K562 (cell line): Measurements from ENCODE around the gene SLC30A3. TPM values are rescaled to one million over a fixed set of nuclear protein-coding genes. Genes with fewer than 3 reads are reported as not detected.

Source experiments
- HINFP ChIP-seq: fragments of 450-650 bp; conservative IDR thresholded peaks from 2 replicates; pipeline ENCODE4 v1.6.1; 2016; ENCODE audit warnings: missing genetic modification characterization, low read depth, mild to moderate bottlenecking, control low read depth, missing compliant biosample characterization
- NELFE ChIP-seq: IDR thresholded peaks from 2 replicates; pipeline ENCODE4 v1.6.1; 2011; ENCODE audit warnings: mild to moderate bottlenecking; ENCODE audit not compliant: insufficient read depth, insufficient read length
- PCBP2 ChIP-seq: fragments of 200-400 bp; formaldehyde crosslinking; IDR thresholded peaks from 2 replicates; pipeline ENCODE4 v1.6.1; 2018; ENCODE audit warnings: low read length, low read depth, mild to moderate bottlenecking, moderate library complexity; ENCODE audit not compliant: poor library complexity, severe bottlenecking
- RBM17 ChIP-seq: fragments of 200-400 bp; formaldehyde crosslinking; IDR thresholded peaks from 2 replicates; pipeline ENCODE4 v1.6.1; 2017; ENCODE audit warnings: low read depth, mild to moderate bottlenecking, low read length, borderline replicate concordance
- polyA plus RNA-seq, 8 experiments: library from polyadenylated mRNA; depleted of rRNA in 4 of 8; stranded (reverse) in 5 of 8; unstranded in 3 of 8; fragments of >200 nt; fragmentation: Nextera tagmentation in 2 of 8; fragmentation: Illumina TruSeq in 1 of 8; extraction: Ambion mirVana in 2 of 8; extraction: Trizol in 1 of 8; gene quantifications; 2 replicates each; pipeline versions ENCODE4 v1.2.1 to v1.2.3, GENCODE V29; 2011 to 2014; ENCODE audit warnings: inconsistent platforms in 1 of 8, missing spikeins in 1 of 8
- total RNA-seq, 7 experiments: library from RNA; depleted of rRNA in 6 of 7; stranded (reverse); fragments of >200 nt in 6 of 7; fragmentation: Illumina TruSeq in 2 of 7; extraction: Trizol in 2 of 7; gene quantifications; 2 replicates each; pipeline versions ENCODE4 v1.2.1 to v1.2.3, GENCODE V29; 2011 to 2021; ENCODE audit warnings: low replicate concordance in 1 of 7
- TF ChIP-seq, protein P1 (sequence below), 2 experiments: fragments of 450-650 bp; formaldehyde crosslinking in 1 of 2; IDR thresholded peaks; 2 replicates each; pipeline versions ENCODE4 v1.4.0 to v1.6.1; 2014 to 2020; ENCODE audit warnings: mild to moderate bottlenecking in 2 of 2, borderline replicate concordance in 1 of 2, low read depth in 1 of 2

The SLC30A3 gene
- total and polyA plus RNA-seq, 9 of the 15 experiments (the other 6 are each of a cell fraction or from before 2014, with no cell fraction given), result 0.03 to 2.7 (median 0.89) TPM; not detected in 1

DNA sequence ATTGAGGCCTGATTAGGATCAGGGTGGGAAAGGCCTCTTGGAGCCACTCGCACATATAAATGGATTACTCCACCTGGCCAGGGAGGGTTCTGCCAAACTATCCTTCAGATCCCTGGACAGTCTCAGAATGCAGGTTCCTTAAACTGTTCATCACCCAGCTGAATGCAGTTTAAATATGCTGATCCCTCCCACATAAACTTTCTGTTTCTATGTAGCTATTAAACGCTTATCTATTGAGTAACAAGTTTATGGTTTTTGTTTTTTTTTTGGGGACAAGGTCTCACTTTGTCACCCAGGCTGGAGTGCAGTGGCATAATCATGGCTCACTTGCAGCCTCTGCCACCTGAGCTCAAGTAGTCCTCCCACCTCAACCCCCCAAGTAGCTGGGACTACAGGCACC lies 43.8 kb downstream of the SLC30A3 start (continued):
- TF ChIP-seq HINFP (tag) (no peak), RBM17 (no peak), NELFE (no peak), PCBP2 (no peak)
- TF ChIP-seq, protein P1, sequence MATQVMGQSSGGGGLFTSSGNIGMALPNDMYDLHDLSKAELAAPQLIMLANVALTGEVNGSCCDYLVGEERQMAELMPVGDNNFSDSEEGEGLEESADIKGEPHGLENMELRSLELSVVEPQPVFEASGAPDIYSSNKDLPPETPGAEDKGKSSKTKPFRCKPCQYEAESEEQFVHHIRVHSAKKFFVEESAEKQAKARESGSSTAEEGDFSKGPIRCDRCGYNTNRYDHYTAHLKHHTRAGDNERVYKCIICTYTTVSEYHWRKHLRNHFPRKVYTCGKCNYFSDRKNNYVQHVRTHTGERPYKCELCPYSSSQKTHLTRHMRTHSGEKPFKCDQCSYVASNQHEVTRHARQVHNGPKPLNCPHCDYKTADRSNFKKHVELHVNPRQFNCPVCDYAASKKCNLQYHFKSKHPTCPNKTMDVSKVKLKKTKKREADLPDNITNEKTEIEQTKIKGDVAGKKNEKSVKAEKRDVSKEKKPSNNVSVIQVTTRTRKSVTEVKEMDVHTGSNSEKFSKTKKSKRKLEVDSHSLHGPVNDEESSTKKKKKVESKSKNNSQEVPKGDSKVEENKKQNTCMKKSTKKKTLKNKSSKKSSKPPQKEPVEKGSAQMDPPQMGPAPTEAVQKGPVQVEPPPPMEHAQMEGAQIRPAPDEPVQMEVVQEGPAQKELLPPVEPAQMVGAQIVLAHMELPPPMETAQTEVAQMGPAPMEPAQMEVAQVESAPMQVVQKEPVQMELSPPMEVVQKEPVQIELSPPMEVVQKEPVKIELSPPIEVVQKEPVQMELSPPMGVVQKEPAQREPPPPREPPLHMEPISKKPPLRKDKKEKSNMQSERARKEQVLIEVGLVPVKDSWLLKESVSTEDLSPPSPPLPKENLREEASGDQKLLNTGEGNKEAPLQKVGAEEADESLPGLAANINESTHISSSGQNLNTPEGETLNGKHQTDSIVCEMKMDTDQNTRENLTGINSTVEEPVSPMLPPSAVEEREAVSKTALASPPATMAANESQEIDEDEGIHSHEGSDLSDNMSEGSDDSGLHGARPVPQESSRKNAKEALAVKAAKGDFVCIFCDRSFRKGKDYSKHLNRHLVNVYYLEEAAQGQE (IDR thresholded peaks at IDR 0.05; ENCODE audit: borderline replicate concordance), result no peak
- TF ChIP-seq, protein P1 (CRISPR knock-in tag; IDR thresholded peaks at IDR 0.05; ENCODE audit: low read depth), result no peak
